ENCODE data around the gene TSPAN9.

GRCh38 chr12:3323002-3323685, 246.0 kb downstream of the TSPAN9 start:
- no peak for TF ChIP-seq DIDO1 (tag; IDR thresholded peaks at IDR 0.05; ENCODE audit: low read depth)
- no peak for TF ChIP-seq SPI1 (IDR thresholded peaks at IDR 0.05; ENCODE audit: borderline replicate concordance, low read depth, low read length)
- no peak for TF ChIP-seq ZNF316 (IDR thresholded peaks at IDR 0.05)
- TF ChIP-seq RNF2 (IDR thresholded peaks at IDR 0.05), result no peak

Data from K562 (cell line).